ENCODE results near the gene NFKBIB.

The NFKBIB gene

DNA sequence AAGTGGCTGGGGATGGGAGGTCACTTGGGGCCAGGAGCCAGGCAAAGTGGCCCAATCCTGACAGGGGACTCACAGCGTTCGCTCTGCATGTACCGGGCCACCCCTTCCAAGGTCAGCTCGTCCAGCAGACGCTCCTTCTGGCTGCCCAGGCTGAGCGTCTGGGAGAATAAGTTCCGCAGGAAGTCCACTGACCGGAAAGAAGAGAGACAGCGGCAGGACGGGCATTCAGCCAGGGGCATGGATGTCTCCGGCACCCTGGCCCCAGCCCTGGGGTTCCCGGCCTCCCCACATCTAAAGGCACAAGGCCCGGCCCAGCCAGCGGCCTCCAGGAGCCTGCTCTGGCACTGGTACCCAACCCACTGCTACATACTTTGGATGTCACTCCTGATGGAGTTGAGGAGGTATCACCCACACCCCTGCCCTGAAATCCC lies 6.4 kb upstream of the NFKBIB start:
- H3K9ac ChIP-seq (ENCODE audit: low read depth, low read length) = no peak overlapping the region
- no peaks in the 10 kb centered on the region for H3K36me3 ChIP-seq (ENCODE audit: insufficient read depth, low read depth, low read length)
- no peak overlapping the region for H3K4me3 ChIP-seq (ENCODE audit: low read length)
- H3K27me3 ChIP-seq (ENCODE audit: insufficient read depth, low read length) = peaks cover 6% of the 10 kb centered on the region
- H3K27ac ChIP-seq (ENCODE audit: low read length) = no peak overlapping the region
- H3K4me1 ChIP-seq (ENCODE audit: insufficient read depth, low read length) = no peaks in the 10 kb centered on the region
- no peaks in the 10 kb centered on the region for H3K9me3 ChIP-seq (ENCODE audit: insufficient read depth, low read depth, low read length)

DNA sequence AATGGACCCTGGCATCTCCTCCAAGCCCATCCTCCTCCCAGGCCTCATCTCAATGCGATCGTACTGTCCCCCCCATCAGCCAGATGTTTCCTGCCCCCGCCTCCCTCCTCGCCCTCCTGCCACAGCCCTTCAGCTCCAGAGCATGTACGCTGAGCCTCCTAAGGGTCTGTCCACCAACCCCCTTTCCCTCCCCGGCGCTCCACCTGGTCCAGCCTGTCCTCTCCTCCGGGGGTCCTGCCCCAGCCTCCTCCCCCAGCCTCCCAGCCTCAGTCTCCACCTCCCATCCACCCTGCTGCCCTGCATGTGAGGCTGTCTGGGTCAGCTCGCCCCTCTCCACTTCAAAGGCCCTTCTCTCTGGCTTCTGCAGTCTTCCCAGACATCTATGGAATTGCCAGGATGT lies 4.8 kb upstream of the NFKBIB start:
- H3K4me1 ChIP-seq (ENCODE audit: insufficient read depth, low read length) = no peaks in the 10 kb centered on the region
- H3K9ac ChIP-seq (ENCODE audit: low read depth, low read length) = no peak overlapping the region
- no peaks in the 10 kb centered on the region for H3K36me3 ChIP-seq (ENCODE audit: insufficient read depth, low read depth, low read length)
- H3K27me3 ChIP-seq (ENCODE audit: insufficient read depth, low read length) = peaks cover 14% of the 10 kb centered on the region
- no peak overlapping the region for H3K27ac ChIP-seq (ENCODE audit: low read length)
- H3K4me3 ChIP-seq (ENCODE audit: low read length) = no peak overlapping the region
- H3K9me3 ChIP-seq (ENCODE audit: insufficient read depth, low read depth, low read length) = no peaks in the 10 kb centered on the region

DNA sequence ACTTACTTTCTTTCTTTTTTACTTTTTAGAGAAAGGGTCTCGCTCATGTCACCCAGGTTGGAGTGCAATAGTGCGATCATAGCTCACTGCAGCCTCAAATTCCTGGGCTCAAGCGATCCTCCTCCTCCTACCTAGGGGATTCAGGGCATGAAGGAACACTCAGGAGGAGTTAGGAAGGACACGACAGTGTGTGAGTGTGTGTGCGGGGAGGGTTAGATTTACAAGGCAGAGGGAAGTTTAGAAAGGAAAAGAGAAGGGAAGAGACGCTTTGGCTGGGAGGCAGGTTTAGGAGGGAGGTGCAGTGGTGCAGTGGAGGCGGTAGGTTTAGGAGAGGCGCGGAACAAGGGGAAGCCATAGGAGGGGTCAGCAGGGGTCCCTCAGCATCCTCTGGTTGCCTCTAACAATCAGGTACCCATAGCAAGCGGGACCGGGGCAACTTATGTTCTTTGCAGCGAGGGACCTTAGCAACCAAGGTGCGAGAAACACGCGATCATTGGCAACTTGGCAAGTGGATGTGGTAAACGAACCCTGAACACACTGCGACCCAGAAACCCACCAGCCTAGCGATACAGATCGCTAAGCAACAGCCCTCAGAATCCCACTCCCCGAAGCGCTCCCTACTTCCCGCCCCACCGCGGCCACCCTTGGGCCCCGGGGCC lies 852 bp upstream of the NFKBIB start:
- H3K27ac ChIP-seq (ENCODE audit: low read length) = no peak overlapping the region
- H3K9ac ChIP-seq (ENCODE audit: low read depth, low read length) = peak overlapping the region; percentile 20; the same call in 1 of the 2 replicates
- peaks cover 6% of the 10 kb centered on the region; the same call in 1 of the 2 replicates for H3K4me1 ChIP-seq (ENCODE audit: insufficient read depth, low read length)
- H3K36me3 ChIP-seq (ENCODE audit: insufficient read depth, low read depth, low read length) = no peaks in the 10 kb centered on the region
- peaks cover 14% of the 10 kb centered on the region for H3K27me3 ChIP-seq (ENCODE audit: insufficient read depth, low read length)
- H3K9me3 ChIP-seq (ENCODE audit: insufficient read depth, low read depth, low read length) = no peaks in the 10 kb centered on the region
- peak overlapping the region; percentile 73 for H3K4me3 ChIP-seq (ENCODE audit: low read length)

DNA sequence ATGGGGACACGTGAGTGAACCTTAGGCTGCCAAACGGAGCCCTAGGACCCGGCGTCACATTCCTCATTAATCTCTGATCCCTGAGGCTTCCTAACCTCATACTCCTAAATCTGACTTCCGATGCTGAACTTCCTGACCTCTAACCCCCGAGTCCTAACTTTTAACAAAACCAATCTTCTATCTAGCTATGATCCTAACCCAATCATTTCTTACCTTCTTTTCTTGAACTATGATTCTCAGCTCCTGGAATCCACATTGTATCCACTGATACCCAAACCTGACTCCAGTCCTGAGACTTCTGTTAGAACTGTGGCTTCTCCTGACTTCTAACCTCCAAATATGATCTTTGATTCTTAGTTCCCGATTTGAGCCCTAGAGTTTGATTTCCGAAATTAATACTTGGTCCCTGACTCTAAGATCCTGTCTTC lies 447 bp downstream of the NFKBIB start:
- Histone ChIP-seq H3K4me1 (ENCODE audit: insufficient read depth, low read length) (peaks cover 6% of the 10 kb centered on the region; the same call in 1 of the 2 replicates), H3K27me3 (ENCODE audit: insufficient read depth, low read length) (peaks cover 14% of the 10 kb centered on the region), H3K36me3 (ENCODE audit: insufficient read depth, low read depth, low read length) (peaks cover 9% of the 10 kb centered on the region; the same call in 1 of the 2 replicates), H3K27ac (ENCODE audit: low read length) (no peak overlapping the region), H3K9me3 (ENCODE audit: insufficient read depth, low read depth, low read length) (no peaks in the 10 kb centered on the region), H3K4me3 (ENCODE audit: low read length) (peak overlapping the region; percentile 73), H3K9ac (ENCODE audit: low read depth, low read length) (peak overlapping the region; percentile 79)

DNA sequence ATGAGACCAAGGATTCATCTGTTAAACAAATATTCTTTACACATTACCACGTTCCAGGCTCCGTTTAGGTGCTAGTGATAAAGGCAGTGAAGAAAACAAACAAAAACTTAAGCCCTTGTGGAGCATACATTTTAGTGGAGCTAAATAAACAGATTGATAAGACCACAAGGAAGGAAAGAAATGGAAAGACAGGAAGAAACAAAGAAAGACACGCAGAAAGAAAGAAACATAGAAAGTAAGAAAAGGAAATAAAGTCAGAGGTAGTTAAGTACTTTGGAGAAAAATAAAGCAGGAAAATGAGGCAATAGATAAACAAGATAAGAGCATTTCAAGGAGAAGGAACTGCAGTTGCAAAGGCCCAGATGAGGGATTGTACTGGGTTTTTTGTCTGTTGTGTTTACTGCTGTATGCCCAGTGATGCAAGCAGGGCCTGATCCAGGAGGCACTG lies 998 bp downstream of the NFKBIB start:
- peak overlapping the region; percentile 73 for H3K4me3 ChIP-seq (ENCODE audit: low read length)
- peaks cover 6% of the 10 kb centered on the region; the same call in 1 of the 2 replicates for H3K4me1 ChIP-seq (ENCODE audit: insufficient read depth, low read length)
- peaks cover 14% of the 10 kb centered on the region for H3K27me3 ChIP-seq (ENCODE audit: insufficient read depth, low read length)
- peak overlapping the region; percentile 79; the same call in 1 of the 2 replicates for H3K9ac ChIP-seq (ENCODE audit: low read depth, low read length)
- peaks cover 14% of the 10 kb centered on the region; the same call in 1 of the 2 replicates for H3K36me3 ChIP-seq (ENCODE audit: insufficient read depth, low read depth, low read length)
- no peaks in the 10 kb centered on the region for H3K9me3 ChIP-seq (ENCODE audit: insufficient read depth, low read depth, low read length)
- H3K27ac ChIP-seq (ENCODE audit: low read length) = no peak overlapping the region

DNA sequence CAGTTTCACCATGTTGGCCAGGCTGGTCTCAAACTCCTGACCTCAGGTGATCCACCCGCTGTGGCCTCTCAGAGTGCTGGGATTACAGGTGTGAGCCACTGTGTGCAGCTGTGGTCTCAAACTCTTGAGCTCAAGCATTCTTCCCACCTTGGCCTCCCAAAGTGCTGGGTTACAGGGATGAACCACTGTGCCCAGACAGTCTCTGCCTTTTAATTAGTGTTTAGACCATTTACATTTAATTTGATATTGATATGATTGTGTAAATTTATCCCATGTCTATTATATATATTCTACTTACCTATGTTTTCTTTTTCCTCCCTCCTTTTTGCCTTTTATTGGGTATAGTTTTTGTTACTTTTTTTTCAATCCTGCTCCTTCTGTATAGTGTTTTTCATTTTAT lies 1.9 kb downstream of the NFKBIB start:
- Histone ChIP-seq H3K4me3 (ENCODE audit: low read length) (no peak overlapping the region), H3K9me3 (ENCODE audit: insufficient read depth, low read depth, low read length) (no peaks in the 10 kb centered on the region), H3K36me3 (ENCODE audit: insufficient read depth, low read depth, low read length) (peaks cover 16% of the 10 kb centered on the region; the same call in 1 of the 2 replicates), H3K4me1 (ENCODE audit: insufficient read depth, low read length) (peaks cover 6% of the 10 kb centered on the region; the same call in 1 of the 2 replicates), H3K9ac (ENCODE audit: low read depth, low read length) (no peak overlapping the region), H3K27me3 (ENCODE audit: insufficient read depth, low read length) (peaks cover 14% of the 10 kb centered on the region), H3K27ac (ENCODE audit: low read length) (no peak overlapping the region)

DNA sequence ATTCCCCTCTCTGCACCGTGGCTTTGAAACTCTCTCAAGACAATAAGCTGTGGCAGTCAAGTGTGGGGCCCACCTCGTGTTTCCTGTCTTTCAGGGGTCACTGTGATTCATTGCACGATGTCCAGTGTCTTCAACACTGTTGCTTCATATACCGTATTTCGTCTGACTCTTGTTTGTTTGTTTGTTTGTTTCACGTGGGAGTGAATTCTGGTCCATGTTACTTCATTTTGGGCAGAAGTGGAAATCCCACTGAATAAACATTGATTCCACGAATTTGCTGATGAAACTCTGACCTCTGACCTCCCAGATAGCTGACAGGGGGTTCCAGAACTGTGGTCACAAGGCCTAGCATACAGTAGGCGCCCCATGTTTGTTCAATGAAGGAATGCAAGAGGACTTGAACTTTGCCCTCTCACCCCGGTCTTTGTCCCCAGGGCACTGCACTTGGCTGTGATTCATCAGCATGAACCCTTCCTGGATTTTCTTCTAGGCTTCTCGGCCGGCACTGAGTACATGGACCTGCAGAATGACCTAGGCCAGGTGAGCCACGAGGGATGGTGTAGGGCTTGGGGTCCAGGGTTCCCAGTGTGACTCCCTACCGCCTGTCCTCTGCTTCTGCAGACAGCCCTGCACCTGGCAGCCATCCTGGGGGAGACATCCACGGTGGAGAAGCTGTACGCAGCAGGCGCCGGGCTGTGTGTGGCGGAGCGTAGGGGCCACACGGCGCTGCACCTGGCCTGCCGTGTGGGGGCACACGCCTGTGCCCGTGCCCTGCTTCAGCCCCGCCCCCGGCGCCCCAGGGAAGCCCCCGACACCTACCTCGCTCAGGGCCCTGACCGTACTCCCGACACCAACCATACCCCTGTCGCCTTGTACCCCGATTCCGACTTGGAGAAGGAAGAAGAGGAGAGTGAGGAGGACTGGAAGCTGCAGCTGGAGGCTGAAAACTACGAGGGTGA lies 5.1 kb downstream of the NFKBIB start:
- Histone ChIP-seq H3K4me3 (ENCODE audit: low read length) (no peak overlapping the region), H3K27me3 (ENCODE audit: insufficient read depth, low read length) (no peaks in the 10 kb centered on the region), H3K9me3 (ENCODE audit: insufficient read depth, low read depth, low read length) (no peaks in the 10 kb centered on the region), H3K36me3 (ENCODE audit: insufficient read depth, low read depth, low read length) (peaks cover 16% of the 10 kb centered on the region; the same call in 1 of the 2 replicates), H3K27ac (ENCODE audit: low read length) (no peak overlapping the region), H3K4me1 (ENCODE audit: insufficient read depth, low read length) (peaks cover 6% of the 10 kb centered on the region; the same call in 1 of the 2 replicates), H3K9ac (ENCODE audit: low read depth, low read length) (no peak overlapping the region)

DNA sequence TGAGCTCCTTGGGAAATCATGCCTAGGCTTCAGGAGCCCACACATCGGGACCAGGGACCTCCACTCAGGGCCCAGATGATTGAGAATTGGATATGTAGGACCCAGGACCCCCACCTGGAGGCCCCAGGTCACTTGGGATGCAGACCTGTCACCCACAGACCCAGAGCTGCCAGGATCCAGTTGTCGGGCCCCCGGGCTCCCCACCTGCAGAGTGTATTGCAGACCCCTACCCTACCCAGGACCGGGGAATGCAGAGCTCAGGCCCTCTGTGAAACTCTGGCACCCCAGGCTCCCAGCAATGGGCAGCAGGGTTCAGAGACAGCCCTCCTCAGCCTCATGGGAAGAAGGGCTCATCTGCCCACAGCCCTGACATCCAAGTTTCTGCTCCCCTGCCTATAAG lies 5.9 kb downstream of the NFKBIB start:
- no peaks in the 10 kb centered on the region for H3K27me3 ChIP-seq (ENCODE audit: insufficient read depth, low read length)
- H3K36me3 ChIP-seq (ENCODE audit: insufficient read depth, low read depth, low read length) = peaks cover 16% of the 10 kb centered on the region; the same call in 1 of the 2 replicates
- H3K27ac ChIP-seq (ENCODE audit: low read length) = no peak overlapping the region
- peaks cover 3% of the 10 kb centered on the region; the same call in 1 of the 2 replicates for H3K4me1 ChIP-seq (ENCODE audit: insufficient read depth, low read length)
- H3K9ac ChIP-seq (ENCODE audit: low read depth, low read length) = no peak overlapping the region
- no peak overlapping the region for H3K4me3 ChIP-seq (ENCODE audit: low read length)
- H3K9me3 ChIP-seq (ENCODE audit: insufficient read depth, low read depth, low read length) = no peaks in the 10 kb centered on the region

DNA sequence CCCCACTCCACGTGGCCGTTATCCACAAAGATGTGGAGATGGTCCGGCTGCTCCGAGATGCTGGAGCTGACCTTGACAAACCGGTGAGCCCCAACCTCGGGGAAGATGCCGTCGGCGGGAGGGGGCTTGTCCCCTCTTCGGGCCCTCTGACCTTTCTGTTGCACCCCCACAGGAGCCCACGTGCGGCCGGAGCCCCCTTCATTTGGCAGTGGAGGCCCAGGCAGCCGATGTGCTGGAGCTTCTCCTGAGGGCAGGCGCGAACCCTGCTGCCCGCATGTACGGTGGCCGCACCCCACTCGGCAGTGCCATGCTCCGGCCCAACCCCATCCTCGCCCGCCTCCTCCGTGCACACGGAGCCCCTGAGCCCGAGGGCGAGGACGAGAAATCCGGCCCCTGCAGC lies 7.5 kb downstream of the NFKBIB start:
- Histone ChIP-seq H3K9ac (ENCODE audit: low read depth, low read length) (no peak overlapping the region), H3K4me3 (ENCODE audit: low read length) (no peak overlapping the region), H3K4me1 (ENCODE audit: insufficient read depth, low read length) (no peaks in the 10 kb centered on the region), H3K9me3 (ENCODE audit: insufficient read depth, low read depth, low read length) (no peaks in the 10 kb centered on the region), H3K27me3 (ENCODE audit: insufficient read depth, low read length) (peaks cover 13% of the 10 kb centered on the region; the same call in 1 of the 2 replicates), H3K27ac (ENCODE audit: low read length) (no peak overlapping the region), H3K36me3 (ENCODE audit: insufficient read depth, low read depth, low read length) (peaks cover 16% of the 10 kb centered on the region; the same call in 1 of the 2 replicates)

DNA sequence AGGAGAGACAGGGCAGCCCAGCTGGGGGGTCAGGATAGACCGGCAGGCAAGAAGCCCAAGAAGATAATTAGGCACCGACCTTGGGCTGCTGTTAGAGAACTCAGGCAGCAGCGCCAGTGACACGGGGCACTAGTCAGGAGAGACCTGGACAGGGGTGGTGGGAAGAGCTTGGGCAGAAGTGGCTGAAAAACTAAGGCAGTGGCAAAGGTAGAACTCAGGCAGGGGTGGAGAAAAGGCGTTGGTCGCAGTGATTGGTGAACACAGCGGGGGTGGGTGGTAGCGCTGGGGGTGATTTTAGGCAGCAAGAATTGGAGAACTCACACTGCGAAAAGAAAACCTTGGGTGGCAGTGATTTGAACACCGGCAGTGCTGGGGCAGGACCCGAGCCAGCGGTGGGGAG lies 7.9 kb downstream of the NFKBIB start:
- Histone ChIP-seq H3K27me3 (ENCODE audit: insufficient read depth, low read length) (peaks cover 17% of the 10 kb centered on the region), H3K9me3 (ENCODE audit: insufficient read depth, low read depth, low read length) (no peaks in the 10 kb centered on the region), H3K4me3 (ENCODE audit: low read length) (no peak overlapping the region), H3K27ac (ENCODE audit: low read length) (no peak overlapping the region), H3K36me3 (ENCODE audit: insufficient read depth, low read depth, low read length) (peaks cover 16% of the 10 kb centered on the region; the same call in 1 of the 2 replicates), H3K4me1 (ENCODE audit: insufficient read depth, low read length) (no peaks in the 10 kb centered on the region), H3K9ac (ENCODE audit: low read depth, low read length) (no peak overlapping the region)

DNA sequence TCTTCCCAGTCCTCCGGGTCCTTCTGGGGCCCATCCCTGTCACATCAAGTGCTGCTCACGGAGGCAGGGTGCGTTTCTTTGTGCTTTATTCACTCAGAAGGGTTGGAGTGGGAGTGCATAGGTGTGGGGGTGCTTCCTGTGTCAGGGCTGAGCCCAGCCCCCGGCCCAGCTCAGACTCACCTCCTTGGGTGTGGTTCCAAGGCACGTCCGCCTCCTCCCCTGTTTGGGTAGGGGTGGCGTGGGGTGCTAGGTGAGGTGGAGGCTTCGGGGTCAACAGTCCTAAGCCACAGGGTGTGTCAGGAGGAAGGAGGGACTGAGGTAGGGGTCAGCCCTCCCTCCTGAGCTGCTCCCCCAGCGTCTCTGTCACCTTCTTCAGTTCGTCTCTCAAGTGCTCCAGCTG lies 9.1 kb downstream of the NFKBIB start:
- Histone ChIP-seq H3K9ac (ENCODE audit: low read depth, low read length) (no peak overlapping the region), H3K4me1 (ENCODE audit: insufficient read depth, low read length) (no peaks in the 10 kb centered on the region), H3K27ac (ENCODE audit: low read length) (no peak overlapping the region), H3K4me3 (ENCODE audit: low read length) (no peak overlapping the region), H3K27me3 (ENCODE audit: insufficient read depth, low read length) (peaks cover 21% of the 10 kb centered on the region), H3K36me3 (ENCODE audit: insufficient read depth, low read depth, low read length) (peaks cover 16% of the 10 kb centered on the region; the same call in 1 of the 2 replicates), H3K9me3 (ENCODE audit: insufficient read depth, low read depth, low read length) (no peaks in the 10 kb centered on the region)
